ENCODE results near the gene TMEM144.

GRCh38 chr4:158238575-158238974, 28.3 kb downstream of the TMEM144 start:
- TF ChIP-seq CTCF (IDR thresholded peaks at IDR 0.05; ENCODE audit: insufficient read depth, low read length, poor library complexity, severe bottlenecking): no peak
- no peak for TF ChIP-seq EZH2phosphoT487 (conservative IDR thresholded peaks at IDR 0.05; ENCODE audit: low read length)

Measured in SU-DHL-6 (cell line).